Astrocyte of the hippocampus (primary cell): ENCODE results near the gene TUBB1.
"Not testable (repeated sequence)": the region's sequence is repeated elsewhere in the genome, so short reads cannot be mapped to it uniquely, and the experiment has no call there.

Experiments
- DNase-seq: peaks from one replicate; pipeline ENCODE4 v3.0.0; 2011; ENCODE audit warnings: low read depth, low spot score

TUBB1 gene

DNA sequence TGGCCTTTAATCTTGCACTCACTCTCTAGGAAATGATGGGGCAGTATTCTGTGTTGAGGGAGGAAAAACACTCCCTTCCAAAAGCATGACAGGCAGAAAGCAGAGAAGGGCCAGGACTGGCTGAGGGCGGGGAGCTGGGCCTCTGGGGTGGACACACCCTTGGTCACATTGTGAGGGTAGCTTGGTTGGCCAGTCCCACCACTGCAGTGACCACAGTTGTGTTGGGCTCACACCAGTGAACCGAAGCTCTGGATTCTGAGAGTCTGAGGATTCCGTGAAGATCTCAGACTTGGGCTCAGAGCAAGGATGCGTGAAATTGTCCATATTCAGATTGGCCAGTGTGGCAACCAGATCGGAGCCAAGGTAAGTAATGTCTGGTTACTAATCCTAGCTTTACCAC is at the start of gene TUBB1:
TUBB1 (plus strand) TSS at position 213 of the 400 bp plus-strand sequence; CDS start at position 307, 94 bp downstream.
- DNase-seq = peak; percentile 69

DNA sequence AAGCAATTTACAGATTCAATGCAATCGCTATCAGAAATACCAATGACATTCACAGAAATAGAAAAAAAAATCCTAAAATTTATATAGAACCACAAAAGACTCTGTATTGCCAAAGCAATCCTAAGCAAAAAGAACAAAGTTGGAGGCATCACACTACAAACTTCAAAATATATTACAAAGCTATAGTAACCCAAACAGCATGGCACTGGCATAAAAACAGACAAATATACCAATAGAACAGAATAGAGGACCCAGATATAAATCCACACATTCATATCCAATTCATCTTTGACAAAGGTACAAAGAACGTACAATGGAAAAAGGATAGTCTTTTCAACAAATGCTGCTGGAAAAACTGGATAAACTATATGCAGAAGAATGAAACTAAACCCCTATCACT is 49.8 kb upstream of the TUBB1 start:
- no peak for DNase-seq

DNA sequence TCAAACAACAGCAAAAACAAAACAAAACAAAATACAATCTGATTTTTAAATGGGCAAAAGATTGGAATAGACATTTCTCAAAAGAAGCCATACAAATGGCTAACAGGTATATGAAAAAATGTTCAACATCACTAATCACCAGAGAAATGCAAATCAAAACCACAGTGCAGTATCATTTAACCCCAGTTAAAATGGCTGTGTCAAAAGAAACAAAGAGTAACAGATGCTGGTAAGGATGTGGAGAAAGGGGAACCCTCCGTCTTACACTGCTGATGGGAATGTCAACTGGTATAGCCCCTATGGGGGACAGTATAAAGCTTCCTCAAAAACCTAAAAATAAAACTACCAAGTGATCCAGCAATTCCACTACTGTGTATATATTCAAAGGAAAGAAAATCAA is 49.1 kb upstream of the TUBB1 start:
- no peak for DNase-seq

DNA sequence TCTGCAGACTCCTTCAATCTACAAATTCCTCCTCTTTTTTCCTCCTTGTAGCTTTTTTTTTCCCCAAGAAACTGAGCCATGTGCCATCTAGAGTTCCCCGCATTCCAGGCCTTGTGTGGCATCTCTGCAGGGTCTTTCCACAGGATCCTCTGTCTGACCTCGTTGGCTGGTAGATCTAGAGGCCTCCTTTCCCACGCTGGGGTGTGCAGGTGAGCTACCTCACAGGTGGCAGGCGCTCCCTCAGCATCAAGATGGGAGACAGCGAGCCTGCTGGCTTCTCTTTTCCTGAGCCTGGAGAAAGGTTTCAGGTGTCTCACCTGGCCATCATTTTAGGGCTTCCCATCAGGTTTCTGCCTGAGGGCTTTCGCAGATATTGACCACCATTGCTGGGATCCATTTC is 47.8 kb upstream of the TUBB1 start:
- no peak for DNase-seq

DNA sequence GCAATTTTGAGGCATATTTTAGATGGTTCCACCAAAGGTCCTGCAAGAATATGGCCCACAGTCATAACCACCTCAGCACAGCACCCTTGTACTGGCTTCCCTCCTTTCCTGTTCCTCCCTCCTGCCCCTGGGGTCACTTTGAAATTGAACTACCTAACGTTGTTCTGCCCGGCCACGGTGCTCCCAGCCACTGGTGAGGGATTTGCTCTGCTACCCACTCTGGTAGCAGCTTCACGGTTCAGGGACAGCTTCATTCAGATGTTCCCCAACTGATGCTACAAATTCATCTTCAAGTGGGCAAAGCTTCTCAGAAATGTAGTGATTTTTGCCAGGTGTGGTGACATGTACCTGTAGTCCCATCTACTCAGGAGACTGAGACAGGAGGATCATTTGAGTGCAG is 46.0 kb upstream of the TUBB1 start:
- DNase-seq = no peak

DNA sequence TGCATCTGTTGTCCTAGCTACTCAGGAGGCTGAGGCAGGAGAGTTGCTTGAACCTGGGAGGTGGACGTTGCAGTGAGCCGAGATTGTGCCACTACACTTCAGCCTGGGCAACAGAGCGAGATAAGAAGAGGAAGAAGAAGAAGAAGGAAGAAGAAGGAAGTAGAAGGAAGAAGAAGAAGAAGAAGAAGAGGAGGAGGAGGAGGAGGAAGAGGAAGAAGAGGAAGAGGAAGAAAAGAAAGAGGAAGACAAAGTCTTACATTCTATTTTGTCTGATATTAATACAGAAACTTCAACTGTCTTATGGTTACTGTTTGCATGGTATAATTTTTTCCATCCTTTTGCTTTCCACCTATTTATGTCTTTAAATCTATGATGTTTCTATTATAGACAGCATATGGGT is 45.4 kb upstream of the TUBB1 start:
- DNase-seq = no peak

DNA sequence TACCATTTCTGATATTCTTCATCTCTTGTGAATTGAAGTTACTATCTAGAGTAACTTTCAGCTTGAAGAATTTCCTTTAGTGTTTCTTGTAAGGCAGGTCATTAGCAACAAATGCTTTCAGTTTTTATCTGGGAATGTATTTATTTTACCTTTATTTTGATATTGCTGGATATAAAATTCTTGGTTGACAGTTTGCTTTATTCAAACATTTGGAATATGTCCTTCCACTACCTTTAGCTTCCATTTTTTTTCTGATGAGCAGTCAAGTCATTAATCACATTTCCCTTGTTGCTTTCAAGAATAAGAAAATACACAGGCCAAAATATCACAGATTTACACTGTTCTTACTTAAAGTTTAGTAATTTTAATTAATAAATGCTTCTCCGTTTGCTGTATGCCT is 43.9 kb upstream of the TUBB1 start:
- no peak for DNase-seq

DNA sequence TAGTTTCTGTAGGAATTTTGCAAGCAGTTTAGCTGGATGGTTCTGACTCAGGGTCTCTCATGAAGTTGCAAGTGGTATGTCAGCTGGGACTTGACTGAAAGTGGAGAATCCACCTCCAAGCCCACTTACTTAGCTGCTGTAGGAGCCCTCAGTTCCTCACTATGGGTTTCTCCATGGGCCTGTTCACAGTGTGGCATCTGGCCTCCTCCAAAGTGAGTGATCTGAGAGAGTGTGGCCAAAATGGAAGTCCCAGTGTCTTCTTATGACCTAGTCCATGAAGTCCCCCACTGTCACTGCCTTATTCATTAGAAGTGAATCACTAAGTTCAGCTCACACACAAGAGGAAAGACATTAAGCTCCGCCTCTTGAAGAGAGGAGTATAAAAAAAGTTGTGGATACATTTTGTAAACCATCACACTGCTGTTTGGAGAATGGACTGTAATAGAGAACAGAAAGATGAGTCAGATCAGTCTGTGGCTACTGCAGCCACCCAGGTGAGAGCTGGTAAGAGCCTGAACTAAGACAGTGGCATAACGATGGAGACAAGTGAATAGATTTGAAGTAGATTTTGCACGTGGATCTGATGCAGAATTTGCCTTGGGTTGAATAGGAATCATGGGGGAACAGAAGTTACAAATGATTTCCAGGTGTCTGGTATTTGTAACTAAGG is 43.0 kb upstream of the TUBB1 start:
- DNase-seq = no peak

DNA sequence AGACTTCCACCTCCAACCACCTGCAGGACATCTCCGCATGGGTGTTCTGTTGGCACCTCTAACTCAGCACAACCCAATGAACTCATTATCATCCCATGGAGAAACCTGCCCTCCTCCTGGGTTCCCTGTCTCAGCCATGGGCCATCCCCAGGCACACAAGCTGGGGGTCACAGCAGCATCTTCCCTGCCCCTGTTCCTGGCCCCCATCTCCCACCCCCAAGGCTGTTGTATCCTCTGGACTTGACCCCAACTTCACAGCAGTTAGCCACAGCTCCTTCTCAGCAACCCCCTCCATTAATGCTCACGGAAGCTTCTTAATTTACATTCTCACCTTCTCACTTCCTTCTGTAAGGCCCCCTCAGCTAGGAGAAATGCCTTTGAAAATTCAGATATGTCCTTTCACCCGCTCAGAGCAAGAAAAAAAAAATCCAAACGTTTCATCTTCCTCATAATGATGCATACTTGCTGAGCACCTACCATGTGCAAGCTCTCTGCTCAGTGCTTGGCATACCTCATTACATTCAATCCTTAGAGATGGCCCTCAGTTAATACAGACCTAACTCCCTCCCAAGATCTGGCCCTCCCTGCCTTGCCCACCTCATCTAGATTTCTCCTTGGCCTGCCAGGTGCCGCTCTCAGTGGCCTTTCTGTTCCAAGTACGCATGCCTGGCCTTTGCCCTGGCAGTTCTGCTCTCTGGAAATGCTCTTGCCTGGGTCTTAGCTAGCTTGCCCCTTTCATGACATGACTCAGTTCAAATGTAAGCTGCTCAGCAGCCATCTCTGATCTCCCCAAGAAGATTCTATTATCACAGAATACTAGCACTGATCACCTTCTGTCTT is 40.7 kb upstream of the TUBB1 start:
- DNase-seq = no peak

DNA sequence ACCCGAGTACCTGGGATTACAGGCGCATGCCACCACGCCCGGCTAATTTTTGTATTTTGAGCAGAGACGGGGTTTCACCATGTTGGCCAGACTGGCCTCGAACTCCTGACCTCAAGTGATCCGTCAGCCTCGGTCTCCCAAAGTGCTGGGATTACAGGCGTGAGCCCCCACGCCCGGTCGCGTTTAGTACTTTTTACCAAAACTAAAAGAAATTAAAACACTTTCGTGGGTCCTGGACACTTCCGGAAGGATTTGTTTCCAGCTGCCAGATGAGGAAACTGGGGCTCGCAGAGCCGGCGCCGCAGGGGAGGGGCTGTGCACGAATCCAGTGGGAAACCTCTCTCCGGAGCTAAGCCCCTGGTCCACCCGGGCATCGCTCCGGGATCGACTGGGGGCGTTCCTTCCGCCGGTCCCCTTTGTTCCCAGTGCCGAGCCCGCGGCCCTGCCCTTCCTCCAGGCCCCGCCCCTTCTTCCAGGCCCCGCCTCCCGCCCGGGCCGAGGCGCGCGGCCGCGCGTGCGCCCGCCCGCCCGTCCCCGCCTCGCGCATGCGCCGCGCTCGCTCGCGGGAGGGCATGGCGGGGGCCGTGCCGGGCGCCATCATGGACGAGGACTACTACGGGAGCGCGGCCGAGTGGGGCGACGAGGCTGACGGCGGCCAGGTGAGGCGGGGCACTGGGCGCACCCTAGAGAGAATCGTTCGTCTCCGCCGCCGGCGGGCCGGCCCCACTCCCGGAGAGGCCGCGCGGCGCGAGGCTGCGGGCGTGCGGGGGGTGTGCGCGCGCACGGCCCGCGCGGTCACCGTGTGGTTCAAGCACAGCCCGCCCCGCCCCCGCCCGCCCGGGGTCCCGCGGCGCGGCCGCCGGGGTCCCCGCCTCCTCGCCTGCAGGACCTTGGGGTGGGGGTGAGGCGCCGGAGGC is 38.3 kb upstream of the TUBB1 start, which contains the start of gene NELFCD:
NELFCD (plus strand) TSS at position 546 of the 917 bp plus-strand sequence; CDS start at position 600, 54 bp downstream.
- peak; percentile 97 for DNase-seq

DNA sequence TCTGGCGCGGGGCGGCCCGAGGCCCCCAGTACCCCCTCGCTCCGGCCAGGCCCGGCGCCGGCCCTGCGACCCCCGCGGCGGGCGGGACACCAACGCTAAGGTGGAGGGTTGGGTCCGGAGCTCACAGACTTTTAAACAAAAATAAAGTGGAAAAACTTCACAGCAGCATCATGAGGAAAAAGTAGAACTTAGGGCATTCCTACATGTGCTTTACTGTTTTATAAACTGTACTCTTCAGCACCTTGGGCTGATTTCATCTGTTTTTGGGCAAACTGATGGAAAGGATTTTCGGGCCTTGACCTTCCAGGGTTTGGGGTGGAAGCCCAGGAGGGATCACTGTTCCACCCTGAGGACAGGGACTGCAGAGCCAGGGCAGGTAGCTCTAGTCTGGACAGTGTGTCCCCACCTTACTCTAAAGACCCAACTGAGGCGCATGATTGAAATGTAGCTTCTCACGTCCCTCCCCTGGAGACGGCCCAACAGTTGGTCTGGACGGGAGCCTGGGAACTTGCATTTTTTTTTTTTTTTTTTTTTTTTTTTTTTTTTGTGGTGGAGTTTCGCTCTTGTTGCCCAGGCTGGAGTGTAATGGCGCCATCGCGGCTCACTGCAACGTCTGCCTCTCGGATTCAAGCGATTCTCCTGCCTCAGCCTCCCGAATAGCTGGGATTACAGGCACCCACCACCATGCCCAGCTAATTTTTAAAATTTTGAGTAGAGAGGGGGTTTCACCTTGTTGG is 37.4 kb upstream of the TUBB1 start:
- DNase-seq = no peak

DNA sequence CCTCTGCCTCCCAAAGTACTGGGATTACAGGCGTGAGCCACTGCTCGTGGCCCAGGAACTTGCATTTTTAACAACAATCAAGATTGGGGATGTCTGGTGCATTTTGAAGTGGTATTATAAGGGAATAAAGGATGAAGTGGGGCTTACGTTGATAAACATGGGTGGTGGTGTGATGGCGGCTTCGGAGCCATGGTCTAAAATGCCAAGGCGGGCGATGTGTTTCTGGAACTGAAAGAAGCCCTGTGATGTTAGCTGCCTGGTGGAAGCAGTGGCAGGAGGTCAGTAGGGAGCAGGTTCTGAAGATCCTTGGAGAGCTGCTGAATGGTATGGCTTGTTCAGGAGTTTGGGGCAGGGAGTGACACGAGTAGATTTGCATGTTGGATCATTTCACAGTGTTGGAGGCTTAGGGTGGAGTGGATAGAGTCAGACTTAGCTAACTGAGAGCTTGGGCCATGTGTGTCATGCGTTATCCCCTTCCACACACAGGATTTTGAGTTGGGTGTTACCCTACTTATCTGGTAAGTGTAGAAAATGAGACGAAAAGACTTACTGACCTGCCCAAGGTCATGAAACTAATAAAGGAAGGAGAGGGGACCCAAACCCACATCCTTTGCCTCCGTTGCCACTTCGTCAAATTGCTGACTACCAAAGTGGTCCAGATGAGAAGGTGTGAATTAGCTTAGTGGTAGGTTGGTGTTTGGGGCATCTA is 36.7 kb upstream of the TUBB1 start:
- DNase-seq = no peak

DNA sequence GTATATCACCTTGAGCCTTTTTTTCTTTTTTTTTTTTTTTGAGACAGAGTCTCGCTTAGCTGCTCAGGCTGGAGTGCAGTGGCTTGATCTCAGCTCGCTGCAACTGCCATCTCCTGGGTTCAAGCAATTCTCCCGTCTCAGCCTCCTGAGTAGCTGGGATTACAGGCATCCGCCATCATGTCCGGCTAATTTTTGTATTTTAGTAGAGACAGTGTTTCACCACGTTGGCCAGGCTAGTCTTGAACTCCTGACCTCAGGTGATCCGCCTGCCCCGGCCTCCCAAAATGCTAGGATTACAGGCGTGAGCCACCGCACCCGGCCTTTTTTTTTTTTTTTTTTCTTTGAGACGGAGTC is 36.1 kb upstream of the TUBB1 start:
- not testable (repeated sequence) for DNase-seq

DNA sequence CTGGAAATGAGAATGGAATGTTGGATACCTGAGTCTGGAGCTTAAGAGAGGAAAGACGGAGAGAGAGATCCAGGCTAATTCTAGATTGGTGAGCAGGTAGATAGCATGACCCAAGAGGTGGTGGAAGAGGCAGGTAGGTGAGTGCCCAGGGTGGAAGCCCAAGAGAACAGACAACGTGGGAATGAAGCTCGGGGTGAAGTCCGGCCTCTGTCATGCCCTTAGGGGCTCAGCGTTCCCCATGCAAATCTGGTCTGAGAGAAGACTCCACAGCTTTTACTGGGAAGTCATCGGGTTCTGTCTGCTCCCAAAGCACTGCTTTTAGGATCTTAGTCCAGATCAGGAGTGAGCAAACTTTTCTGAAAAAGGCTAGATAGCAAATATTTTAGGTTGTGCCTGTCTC is 34.5 kb upstream of the TUBB1 start:
- DNase-seq = no peak

DNA sequence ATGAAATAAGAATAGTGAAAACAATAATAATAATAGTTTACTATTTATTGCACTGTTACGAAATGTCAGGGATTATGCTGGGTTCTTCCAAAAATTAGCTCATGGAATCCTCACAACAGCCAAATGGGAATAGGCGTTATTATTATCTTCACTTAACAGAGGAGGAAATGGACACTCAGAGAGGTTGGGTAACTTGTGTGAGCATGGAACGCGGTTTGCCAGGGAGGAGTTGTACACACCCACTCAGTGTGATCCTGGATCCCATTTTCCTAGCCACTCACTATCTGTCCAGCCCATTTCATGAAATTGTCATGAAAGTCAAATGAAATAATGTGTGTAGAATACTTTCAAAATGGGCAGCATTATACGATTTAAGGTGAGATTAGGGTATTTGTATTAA is 33.6 kb upstream of the TUBB1 start:
- DNase-seq = no peak

DNA sequence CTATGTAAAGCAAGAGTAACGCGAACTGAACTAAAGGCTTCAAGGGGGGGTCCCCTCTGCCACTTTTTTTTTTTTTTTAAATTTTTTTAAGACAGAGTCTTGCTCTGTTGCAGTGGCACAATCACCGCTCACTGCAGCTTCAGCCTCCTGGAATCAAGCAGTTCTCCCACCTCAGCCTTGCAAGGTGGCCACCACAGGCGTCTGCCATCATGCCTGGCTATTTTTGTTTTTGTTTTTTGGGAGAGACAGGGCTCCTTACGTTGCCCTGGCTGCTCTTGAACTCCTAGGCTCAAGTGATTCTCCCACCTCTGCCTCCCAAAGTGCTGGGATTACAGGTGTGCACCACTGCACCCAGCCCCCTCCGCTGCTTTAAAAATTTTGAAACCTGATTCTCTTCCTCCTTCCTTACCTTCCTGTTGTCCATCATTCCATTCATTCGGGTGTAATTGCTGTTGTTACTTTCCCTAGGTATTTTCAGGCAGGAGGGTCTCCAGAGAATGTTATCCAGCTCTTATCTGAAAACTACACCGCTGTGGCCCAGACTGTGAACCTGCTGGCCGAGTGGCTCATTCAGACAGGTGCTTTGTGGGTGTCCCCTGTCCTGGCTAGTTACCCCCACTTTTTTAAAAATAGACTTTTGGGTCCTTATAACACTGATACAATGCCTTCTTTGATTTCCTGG is 32.8 kb upstream of the TUBB1 start:
- no peak for DNase-seq

DNA sequence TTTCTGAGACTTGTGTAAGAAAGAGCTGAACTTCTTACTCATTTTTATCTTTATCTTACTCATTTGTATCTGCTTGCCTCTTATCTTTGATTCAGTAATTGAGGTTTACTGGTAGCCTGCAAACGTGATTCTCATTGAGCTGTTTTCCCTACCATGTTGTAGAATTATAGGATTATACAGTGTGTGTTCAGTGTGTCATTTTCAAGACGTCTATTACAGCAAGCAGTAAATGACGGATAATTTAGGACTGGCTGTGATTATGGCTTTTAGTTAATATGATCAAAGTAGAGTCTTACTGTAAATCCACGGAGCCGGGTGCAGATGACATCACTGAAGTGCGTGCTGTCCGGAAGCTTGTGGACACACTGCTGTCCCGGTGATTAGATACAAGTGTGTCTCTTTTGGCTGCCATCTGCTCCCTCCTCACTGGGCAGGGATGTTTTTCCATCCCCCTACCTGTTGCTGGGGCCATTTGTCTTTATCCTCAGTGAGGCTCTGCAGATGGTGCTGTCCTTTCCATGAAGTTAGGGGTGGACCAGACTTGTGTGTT is 32.2 kb upstream of the TUBB1 start:
- DNase-seq = no peak

DNA sequence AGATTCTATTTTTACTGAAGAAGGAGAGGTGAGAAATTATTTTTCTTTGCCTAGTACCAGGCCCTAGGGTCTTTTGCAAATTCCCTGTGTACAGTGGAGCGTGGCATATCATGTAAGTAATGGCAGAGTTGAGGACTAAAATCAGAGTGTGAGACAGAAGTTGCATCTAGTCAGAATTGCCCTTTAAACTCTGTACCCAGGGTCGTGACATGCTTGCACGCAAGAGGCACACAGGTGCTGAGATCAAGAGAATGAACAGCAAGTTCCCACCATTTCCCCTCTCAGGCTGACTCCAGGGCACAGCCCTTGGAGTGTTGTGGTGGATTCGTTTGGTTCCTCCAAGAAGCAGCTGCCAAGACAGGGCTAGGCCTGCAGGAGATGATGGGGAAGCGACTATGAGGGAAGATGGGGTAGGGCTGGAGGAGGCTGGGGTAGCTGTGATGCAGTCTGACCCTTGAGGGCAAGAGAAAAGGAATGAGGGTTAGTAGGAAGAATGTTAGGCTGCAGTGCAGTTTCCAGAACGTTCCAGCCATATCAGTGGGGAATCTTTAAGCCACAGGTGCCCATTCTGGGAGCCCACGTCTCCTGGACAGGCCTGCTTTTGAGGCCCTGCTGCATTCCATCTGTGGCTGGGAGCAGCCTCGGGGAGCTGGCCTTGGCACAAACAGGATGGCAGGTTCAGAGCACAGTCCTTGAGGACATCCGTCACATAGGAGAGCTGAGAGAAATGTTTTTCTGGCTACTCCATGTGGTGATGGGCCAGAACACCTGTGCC is 31.3 kb upstream of the TUBB1 start:
- no peak for DNase-seq

DNA sequence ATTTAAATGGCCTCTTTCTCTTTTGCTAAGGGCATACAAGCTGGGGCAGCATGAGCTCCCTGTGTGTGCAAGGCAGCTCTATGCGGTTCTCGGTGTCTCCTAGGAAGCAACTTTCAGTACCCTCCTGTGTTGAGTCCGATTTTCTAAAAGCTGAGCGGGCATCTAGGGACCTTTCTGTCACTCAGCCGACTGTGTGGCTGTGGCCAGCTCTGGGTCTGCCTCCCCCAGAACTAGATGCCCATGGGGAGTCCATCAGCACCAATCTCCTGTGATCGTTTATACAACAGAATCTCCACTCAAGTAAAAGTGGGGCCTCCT is 30.7 kb upstream of the TUBB1 start:
- no peak for DNase-seq
